HG03469 (cell line): ENCODE results near the gene PLEKHN1.
A peak's percentile ranks its signal among the peaks of the same experiment; 100 is the strongest.
"Not testable (repeated sequence)": the region's sequence is repeated elsewhere in the genome, so short reads cannot be mapped to it uniquely, and the experiment has no call there.

Experiments used
- ATAC-seq: cut with Tn5 transposase; IDR thresholded peaks from one replicate; pipeline ENCODE4 v1.9.1; 2021; ENCODE audit warnings: mild to moderate bottlenecking, moderate library complexity, moderate number of reproducible peaks; ENCODE audit not compliant: unreplicated experiment

Gene PLEKHN1

DNA sequence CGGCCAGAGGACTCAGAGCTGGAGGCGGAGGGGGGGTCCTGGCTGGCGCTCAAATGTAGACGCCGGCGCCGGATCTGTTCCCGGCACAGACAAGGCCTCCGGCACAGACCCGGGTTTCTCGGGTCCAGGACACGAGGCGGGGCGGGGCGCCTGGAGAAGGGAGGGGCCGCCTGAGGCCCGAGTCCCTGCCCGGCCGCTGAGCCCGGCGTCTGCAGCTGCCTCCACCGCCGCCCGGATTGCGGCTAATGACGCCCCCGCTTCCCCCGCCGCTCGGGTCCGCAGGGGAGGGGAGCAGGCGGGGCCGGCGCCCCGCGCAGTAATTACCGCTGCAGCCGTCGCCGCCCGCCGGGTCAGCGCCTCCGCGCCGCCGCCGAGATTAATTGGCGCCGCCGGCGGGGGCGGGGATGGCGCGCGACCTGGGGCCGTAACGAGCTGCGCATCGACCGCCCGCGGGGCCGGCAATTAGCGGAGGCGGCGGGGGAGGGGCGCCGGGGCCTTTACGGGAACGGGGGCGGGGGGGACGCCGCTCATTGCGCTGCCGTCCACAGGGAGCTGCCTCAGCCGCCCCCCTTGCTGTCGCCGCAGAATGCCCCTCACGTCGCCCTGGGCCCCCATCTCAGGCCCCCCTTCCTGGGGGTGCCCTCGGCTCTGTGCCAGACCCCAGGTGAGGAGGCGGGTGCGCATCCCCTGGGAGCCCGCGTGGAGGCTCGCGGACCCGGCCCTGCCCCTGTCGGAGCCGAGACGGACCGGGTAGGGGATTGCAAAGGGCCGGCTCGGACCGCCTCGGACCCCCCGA lies 24.5 kb upstream of the PLEKHN1 start:
- no peak for ATAC-seq

GRCh38 chr1:942411-942821 lies 23.9 kb upstream of the PLEKHN1 start:
- ATAC-seq: no peak

- no peak for ATAC-seq
These were observed 23.3 kb upstream of the PLEKHN1 start for GRCh38 chr1:942864-943533.

GRCh38 chr1:943545-944340 lies 22.5 kb upstream of the PLEKHN1 start:
- no peak for ATAC-seq

- no peak for ATAC-seq
These were observed 21.6 kb upstream of the PLEKHN1 start for GRCh38 chr1:944341-945325.

GRCh38 chr1:945688-946556 lies 20.4 kb upstream of the PLEKHN1 start:
- no peak for ATAC-seq

DNA sequence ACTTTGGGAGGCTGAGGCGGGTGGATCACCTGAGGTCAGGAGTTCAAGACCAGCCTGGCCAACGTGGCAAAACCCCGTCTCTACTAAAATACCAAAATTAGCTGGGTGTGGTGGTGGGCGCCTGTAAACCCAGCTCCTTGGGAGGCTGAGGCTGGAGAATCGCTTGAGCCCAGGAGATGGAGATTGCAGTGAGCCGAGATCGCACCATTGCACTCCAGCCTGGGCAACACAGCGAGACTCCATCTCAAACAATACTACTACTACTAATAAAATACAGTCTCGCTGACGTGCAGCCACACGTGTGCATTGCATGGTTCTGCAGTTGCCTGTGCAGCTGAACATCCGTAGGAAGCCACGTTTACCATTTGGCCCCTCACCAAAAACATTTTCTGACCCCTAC lies 19.5 kb upstream of the PLEKHN1 start:
- not testable (repeated sequence) for ATAC-seq

DNA sequence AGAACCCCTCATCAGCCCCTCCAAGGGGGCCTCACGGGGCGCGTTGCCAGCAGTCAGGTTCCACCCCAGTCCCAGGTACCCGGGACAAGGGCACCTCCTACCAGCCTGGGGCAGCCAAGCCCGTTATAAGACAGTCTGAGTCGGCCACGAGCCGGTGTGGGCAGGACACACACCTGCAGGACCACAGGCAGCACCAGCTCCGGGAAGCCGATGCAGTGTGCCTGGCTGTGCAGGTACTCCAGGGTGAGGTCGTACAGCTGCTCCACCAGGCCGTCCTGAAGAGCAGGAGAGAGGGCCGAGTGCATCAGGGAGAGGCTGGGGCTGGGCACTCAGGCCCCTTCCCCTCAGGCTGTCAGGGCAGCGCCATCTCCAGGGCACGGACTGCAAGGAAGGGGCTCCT lies 18.3 kb upstream of the PLEKHN1 start:
- ATAC-seq: no peak

DNA sequence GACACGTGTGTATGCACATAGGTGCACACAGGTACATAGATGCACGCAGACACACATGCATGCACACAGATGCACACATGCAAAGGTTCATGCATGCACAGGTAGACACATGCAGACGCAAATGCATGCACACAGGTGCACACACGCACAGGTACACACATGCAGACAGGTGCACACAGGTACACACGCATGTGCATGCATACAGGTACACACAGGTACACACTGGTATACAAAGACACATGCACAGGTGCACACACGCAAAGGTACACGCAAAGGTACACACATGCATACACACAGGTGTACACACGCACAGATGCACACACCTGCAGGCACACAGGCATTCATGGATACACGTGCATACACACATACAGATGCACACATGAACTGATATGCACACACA lies 16.0 kb upstream of the PLEKHN1 start:
- ATAC-seq: no peak

- ATAC-seq: no peak
These were observed 15.4 kb upstream of the PLEKHN1 start for GRCh38 chr1:950881-951280.

DNA sequence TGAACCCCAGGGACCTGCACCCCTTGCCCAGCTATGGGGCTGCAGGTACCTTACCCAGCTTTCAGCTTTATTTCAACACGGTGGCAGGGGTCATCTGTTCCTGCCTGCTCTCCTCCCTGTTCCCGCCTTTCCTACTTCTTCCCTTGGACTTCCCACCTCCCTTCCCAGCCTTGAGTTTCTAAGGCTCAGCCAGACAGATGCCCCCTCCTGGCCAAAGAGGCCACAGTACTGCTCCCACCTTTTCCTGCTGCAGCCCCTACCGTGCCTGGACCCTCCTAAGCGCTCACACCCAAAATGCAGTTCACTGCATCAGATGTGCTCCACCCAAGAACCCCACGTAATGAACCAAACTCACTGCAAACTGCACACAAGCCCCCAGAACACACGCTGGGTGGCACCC lies 14.9 kb upstream of the PLEKHN1 start:
- no peak for ATAC-seq

DNA sequence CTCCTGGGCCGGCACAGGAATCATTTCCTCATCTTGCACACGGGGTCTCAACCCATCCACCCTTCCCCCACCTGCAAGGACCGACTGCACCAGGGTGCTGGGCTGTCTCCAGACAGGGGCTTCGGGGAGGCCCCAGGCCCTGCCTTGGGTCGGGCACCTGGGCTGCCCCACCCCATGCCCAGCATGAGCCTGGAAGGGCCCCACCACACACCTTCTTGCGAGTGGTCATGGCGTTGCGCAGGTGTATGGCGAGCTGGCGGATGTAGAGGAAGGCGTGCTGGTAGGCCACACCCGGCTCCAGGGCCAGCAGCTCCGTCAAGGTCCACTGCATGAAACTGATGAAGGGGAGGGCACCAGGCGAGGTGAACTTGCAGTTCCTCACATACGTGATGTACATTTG lies 14.1 kb upstream of the PLEKHN1 start:
- no peak for ATAC-seq

GRCh38 chr1:952603-953002 lies 13.7 kb upstream of the PLEKHN1 start:
- no peak for ATAC-seq

GRCh38 chr1:953524-954320 lies 12.6 kb upstream of the PLEKHN1 start:
- no peak for ATAC-seq

- no peak for ATAC-seq
These were observed 11.4 kb upstream of the PLEKHN1 start for GRCh38 chr1:954927-955326.

- ATAC-seq: no peak
These were observed 10.8 kb upstream of the PLEKHN1 start for GRCh38 chr1:955474-955873.

DNA sequence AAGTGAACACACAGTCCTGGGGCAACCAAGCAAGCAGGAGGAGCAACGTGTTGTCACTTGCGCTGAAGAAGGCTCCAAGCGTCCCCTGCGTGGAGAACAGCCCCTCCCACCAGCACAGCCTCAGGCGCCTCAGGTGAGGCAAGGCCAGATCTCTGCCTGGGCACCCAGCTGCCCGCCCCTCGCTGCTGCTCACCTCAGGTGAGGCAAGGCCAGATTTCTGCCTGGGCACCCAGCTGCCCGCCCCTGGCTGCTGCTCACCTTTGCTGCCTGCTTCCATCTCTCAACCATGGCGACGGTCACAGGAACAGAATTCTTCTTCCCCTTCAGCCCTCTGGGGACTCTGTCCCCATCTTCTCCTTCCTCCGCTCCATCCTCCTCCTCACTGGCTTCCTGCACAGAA lies 9.6 kb upstream of the PLEKHN1 start:
- no peak for ATAC-seq

GRCh38 chr1:958823-959730 lies 7.2 kb upstream of the PLEKHN1 start, which contains the start of gene NOC2L:
NOC2L (minus strand) TSS chr1:959256; CDS start chr1:959240, 16 bp downstream.
- peak; percentile 39 for ATAC-seq
